IMR-90 (cell line): ENCODE results near the gene STAP1.

Experiments used
- CEBPB ChIP-seq: IDR thresholded peaks from 2 replicates; pipeline ENCODE4 v1.6.1; 2012; ENCODE audit warnings: low read depth, low read length, improper control_type of control experiment
- CTCF ChIP-seq: conservative IDR thresholded peaks from 2 replicates; pipeline ENCODE4 v1.5.1; 2012; ENCODE audit warnings: mild to moderate bottlenecking, low read depth, low read length, improper control_type of control experiment
- MAZ ChIP-seq: IDR thresholded peaks from 2 replicates; pipeline ENCODE4 v1.6.1; 2012; ENCODE audit warnings: low read depth, mild to moderate bottlenecking, low read length, improper control_type of control experiment, moderate library complexity, borderline replicate concordance
- POLR2A ChIP-seq: IDR thresholded peaks from 2 replicates; pipeline ENCODE4 v1.6.1; 2012; ENCODE audit warnings: mild to moderate bottlenecking, low read depth, low read length
- RAD21 ChIP-seq: IDR thresholded peaks from 2 replicates; pipeline ENCODE4 v1.6.1; 2012; ENCODE audit warnings: low read length, improper control_type of control experiment
- SMC3 ChIP-seq: fragments of 150-350 bp; IDR thresholded peaks from 2 replicates; pipeline ENCODE4 v1.6.1; 2016; ENCODE audit warnings: low read depth, mild to moderate bottlenecking, antibody characterized with exemption, low read length, moderate library complexity

- TF ChIP-seq CEBPB, result no peak
- TF ChIP-seq CTCF, result no peak
- TF ChIP-seq SMC3, result no peak
- TF ChIP-seq RAD21, result no peak
- TF ChIP-seq MAZ, result no peak
- no peak for TF ChIP-seq POLR2A
These were observed 10.3 kb downstream of the STAP1 start for GRCh38 chr4:67568820-67569219.
